CD4-positive, alpha-beta T cell treated with Interferon alpha-2 for 1 hour (primary cell): Measurements from ENCODE around the gene ADAMTS17.

Experiments used
- DNase-seq, 2 donors: peaks; one replicate each; pipeline ENCODE4 v3.0.0-alpha.2; 2020 to 2022

The ADAMTS17 gene

GRCh38 chr15:100166313-100166712 lies 175.5 kb downstream of the ADAMTS17 start:
- DNase-seq: no peak

GRCh38 chr15:100163961-100164360 lies 177.8 kb downstream of the ADAMTS17 start:
- DNase-seq: no peak

GRCh38 chr15:100160953-100161352 lies 180.8 kb downstream of the ADAMTS17 start:
- DNase-seq: no peak

- DNase-seq: no peak
These were observed 182.3 kb downstream of the ADAMTS17 start for GRCh38 chr15:100159436-100159835.

GRCh38 chr15:100158356-100158755 lies 183.4 kb downstream of the ADAMTS17 start:
- DNase-seq: no peak

- DNase-seq: no peak
These were observed 185.6 kb downstream of the ADAMTS17 start for GRCh38 chr15:100156201-100156600.

GRCh38 chr15:100154338-100154737 lies 187.4 kb downstream of the ADAMTS17 start:
- no peak for DNase-seq

- no peak for DNase-seq
These were observed 189.3 kb downstream of the ADAMTS17 start for GRCh38 chr15:100152463-100152862.

- no peak for DNase-seq
These were observed 190.9 kb downstream of the ADAMTS17 start for GRCh38 chr15:100150906-100151305.

- DNase-seq: no peak
These were observed 193.9 kb downstream of the ADAMTS17 start for GRCh38 chr15:100147828-100148227.

GRCh38 chr15:100143378-100143777 lies 198.4 kb downstream of the ADAMTS17 start:
- no peak for DNase-seq

- no peak for DNase-seq
These were observed 200.3 kb downstream of the ADAMTS17 start for GRCh38 chr15:100141311-100142001.

- DNase-seq: no peak
These were observed 201.1 kb downstream of the ADAMTS17 start for GRCh38 chr15:100140527-100141308.

GRCh38 chr15:100134586-100134985 lies 207.2 kb downstream of the ADAMTS17 start:
- DNase-seq: no peak

- no peak for DNase-seq
These were observed 207.6 kb downstream of the ADAMTS17 start for GRCh38 chr15:100134089-100134583.

GRCh38 chr15:100133001-100133400 lies 208.8 kb downstream of the ADAMTS17 start:
- DNase-seq: no peak

GRCh38 chr15:100132309-100132708 lies 209.5 kb downstream of the ADAMTS17 start:
- no peak for DNase-seq

- DNase-seq: peak in 1 of 2 donors; percentile 9
These were observed 210.2 kb downstream of the ADAMTS17 start for GRCh38 chr15:100131321-100132224.

- DNase-seq: no peak
These were observed 212.1 kb downstream of the ADAMTS17 start for GRCh38 chr15:100129677-100130076.

- DNase-seq: no peak
These were observed 216.2 kb downstream of the ADAMTS17 start for GRCh38 chr15:100125401-100126191.

GRCh38 chr15:100124936-100125335 lies 216.8 kb downstream of the ADAMTS17 start:
- DNase-seq: no peak

- no peak for DNase-seq
These were observed 217.4 kb downstream of the ADAMTS17 start for GRCh38 chr15:100124361-100124760.
